ENCODE results near the gene SCYGR4.

The SCYGR4 gene

GRCh38 chr2:227626580-227627151 is 9.4 kb downstream of the SCYGR4 start:
- Histone ChIP-seq H2AFZ (ENCODE audit: low read length) (no peak overlapping the region), H3F3A (ENCODE audit: insufficient read depth, low read length) (no peaks in the 10 kb centered on the region), H3K9me2 (ENCODE audit: low read depth, low read length) (no peaks in the 10 kb centered on the region), H3K36me3 (ENCODE audit: insufficient read depth, low read length) (no peaks in the 10 kb centered on the region), H3K9me3 (ENCODE audit: low read length) (no peaks in the 10 kb centered on the region), H3K4me2 (ENCODE audit: low read length) (no peak overlapping the region), H3K27ac (ENCODE audit: low read depth, low read length, poor library complexity, severe bottlenecking) (no peak overlapping the region), H3K27me3 (ENCODE audit: insufficient read depth, low read length) (no peaks in the 10 kb centered on the region), H3K9ac (ENCODE audit: low read length) (no peak overlapping the region), H3K4me3 (ENCODE audit: low read depth, low read length, poor library complexity, severe bottlenecking) (no peak overlapping the region), H3K79me2 (ENCODE audit: insufficient read depth, low read length) (no peaks in the 10 kb centered on the region), H3K4me1 (ENCODE audit: insufficient read depth, low read length, severe bottlenecking) (no peaks in the 10 kb centered on the region), H4K20me1 (ENCODE audit: insufficient read depth, low read length) (no peaks in the 10 kb centered on the region)
- TF ChIP-seq, protein P1, sequence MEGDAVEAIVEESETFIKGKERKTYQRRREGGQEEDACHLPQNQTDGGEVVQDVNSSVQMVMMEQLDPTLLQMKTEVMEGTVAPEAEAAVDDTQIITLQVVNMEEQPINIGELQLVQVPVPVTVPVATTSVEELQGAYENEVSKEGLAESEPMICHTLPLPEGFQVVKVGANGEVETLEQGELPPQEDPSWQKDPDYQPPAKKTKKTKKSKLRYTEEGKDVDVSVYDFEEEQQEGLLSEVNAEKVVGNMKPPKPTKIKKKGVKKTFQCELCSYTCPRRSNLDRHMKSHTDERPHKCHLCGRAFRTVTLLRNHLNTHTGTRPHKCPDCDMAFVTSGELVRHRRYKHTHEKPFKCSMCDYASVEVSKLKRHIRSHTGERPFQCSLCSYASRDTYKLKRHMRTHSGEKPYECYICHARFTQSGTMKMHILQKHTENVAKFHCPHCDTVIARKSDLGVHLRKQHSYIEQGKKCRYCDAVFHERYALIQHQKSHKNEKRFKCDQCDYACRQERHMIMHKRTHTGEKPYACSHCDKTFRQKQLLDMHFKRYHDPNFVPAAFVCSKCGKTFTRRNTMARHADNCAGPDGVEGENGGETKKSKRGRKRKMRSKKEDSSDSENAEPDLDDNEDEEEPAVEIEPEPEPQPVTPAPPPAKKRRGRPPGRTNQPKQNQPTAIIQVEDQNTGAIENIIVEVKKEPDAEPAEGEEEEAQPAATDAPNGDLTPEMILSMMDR (IDR thresholded peaks at IDR 0.05; ENCODE audit: low read length) = no peak
- TF ChIP-seq EZH2 (IDR thresholded peaks at IDR 0.05; ENCODE audit: borderline replicate concordance, low read length) = no peak

DNA sequence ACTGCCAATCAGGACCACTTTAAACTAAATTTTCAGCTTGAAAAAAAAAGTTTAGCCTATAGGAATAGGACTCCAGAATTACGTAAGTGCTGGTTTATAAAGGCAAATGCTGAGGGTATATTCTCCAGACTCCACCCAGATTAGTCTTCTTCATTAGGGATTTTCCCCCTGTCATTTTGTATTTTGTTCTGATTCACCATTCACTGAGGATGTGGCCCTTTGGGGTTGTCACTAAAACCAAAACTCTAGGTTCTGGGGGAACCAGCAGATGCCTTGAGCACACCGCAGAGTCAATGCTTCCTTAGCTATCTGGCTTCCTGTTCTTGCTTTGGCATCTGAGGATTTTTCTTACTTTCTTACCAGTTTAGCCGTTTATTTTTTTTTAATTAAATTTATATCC is 10.5 kb downstream of the SCYGR4 start:
- Histone ChIP-seq H3K79me2 (ENCODE audit: insufficient read depth, low read length) (no peaks in the 10 kb centered on the region), H3K9ac (ENCODE audit: low read length) (no peak overlapping the region), H3K9me2 (ENCODE audit: low read depth, low read length) (no peaks in the 10 kb centered on the region), H3K36me3 (ENCODE audit: insufficient read depth, low read length) (no peaks in the 10 kb centered on the region), H4K20me1 (ENCODE audit: insufficient read depth, low read length) (no peaks in the 10 kb centered on the region), H3K27ac (ENCODE audit: low read depth, low read length, poor library complexity, severe bottlenecking) (no peak overlapping the region), H3K4me1 (ENCODE audit: insufficient read depth, low read length, severe bottlenecking) (no peaks in the 10 kb centered on the region), H3F3A (ENCODE audit: insufficient read depth, low read length) (no peaks in the 10 kb centered on the region), H3K4me2 (ENCODE audit: low read length) (no peak overlapping the region), H3K27me3 (ENCODE audit: insufficient read depth, low read length) (no peaks in the 10 kb centered on the region), H3K9me3 (ENCODE audit: low read length) (no peaks in the 10 kb centered on the region), H2AFZ (ENCODE audit: low read length) (no peak overlapping the region), H3K4me3 (ENCODE audit: low read depth, low read length, poor library complexity, severe bottlenecking) (no peak overlapping the region)
- TF ChIP-seq, protein P1 (IDR thresholded peaks at IDR 0.05; ENCODE audit: low read length) = no peak
- no peak for TF ChIP-seq EZH2 (IDR thresholded peaks at IDR 0.05; ENCODE audit: borderline replicate concordance, low read length)

GRCh38 chr2:227629435-227629834 is 12.1 kb downstream of the SCYGR4 start:
- H3K79me2 ChIP-seq (ENCODE audit: insufficient read depth, low read length) = no peaks in the 10 kb centered on the region
- no peaks in the 10 kb centered on the region for H3K27me3 ChIP-seq (ENCODE audit: insufficient read depth, low read length)
- no peaks in the 10 kb centered on the region for H3F3A ChIP-seq (ENCODE audit: insufficient read depth, low read length)
- no peak overlapping the region for H3K27ac ChIP-seq (ENCODE audit: low read depth, low read length, poor library complexity, severe bottlenecking)
- H3K9me3 ChIP-seq (ENCODE audit: low read length) = no peaks in the 10 kb centered on the region
- H3K9ac ChIP-seq (ENCODE audit: low read length) = no peak overlapping the region
- no peaks in the 10 kb centered on the region for H3K9me2 ChIP-seq (ENCODE audit: low read depth, low read length)
- no peaks in the 10 kb centered on the region for H3K4me1 ChIP-seq (ENCODE audit: insufficient read depth, low read length, severe bottlenecking)
- no peak for TF ChIP-seq EZH2 (IDR thresholded peaks at IDR 0.05; ENCODE audit: borderline replicate concordance, low read length)
- TF ChIP-seq, protein P1 (IDR thresholded peaks at IDR 0.05; ENCODE audit: low read length) = no peak
- H3K4me2 ChIP-seq (ENCODE audit: low read length) = no peak overlapping the region
- no peaks in the 10 kb centered on the region for H3K36me3 ChIP-seq (ENCODE audit: insufficient read depth, low read length)
- no peaks in the 10 kb centered on the region for H4K20me1 ChIP-seq (ENCODE audit: insufficient read depth, low read length)
- no peak overlapping the region for H2AFZ ChIP-seq (ENCODE audit: low read length)
- H3K4me3 ChIP-seq (ENCODE audit: low read depth, low read length, poor library complexity, severe bottlenecking) = no peak overlapping the region
